Mesothelial cell of epicardium (in vitro differentiated cells): ENCODE results near the gene NR2C1. TPM values are rescaled to one million over a fixed set of nuclear protein-coding genes. Genes with fewer than 3 reads are reported as not detected.
"Not testable (repeated sequence)": the region's sequence is repeated elsewhere in the genome, so short reads cannot be mapped to it uniquely, and the experiment has no call there.

Experiments used
- DNase-seq, 2 experiments: peaks; one replicate each; pipeline ENCODE4 v3.0.0; 2021; ENCODE audit warnings: low spot score in 2 of 2; ENCODE audit not compliant: unreplicated experiment in 2 of 2
- H3K27ac Mint-ChIP-seq: 2 replicates; pipeline ENCODE4 v1.8.0; 2021; ENCODE audit warnings: mixed read lengths
- H3K27me3 Mint-ChIP-seq: 2 replicates; pipeline ENCODE4 v1.8.0; 2021; ENCODE audit warnings: low read depth, mixed read lengths
- H3K36me3 Mint-ChIP-seq: 2 replicates; pipeline ENCODE4 v1.8.0; 2021; ENCODE audit warnings: mixed read lengths
- H3K4me1 Mint-ChIP-seq: 2 replicates; pipeline ENCODE4 v1.8.0; 2021; ENCODE audit warnings: mixed read lengths
- H3K4me3 Mint-ChIP-seq: 2 replicates; pipeline ENCODE4 v1.8.0; 2021; ENCODE audit warnings: mild to moderate bottlenecking, moderate library complexity, mixed read lengths
- H3K9me3 Mint-ChIP-seq: 2 replicates; pipeline ENCODE4 v1.8.0; 2021; ENCODE audit warnings: mixed read lengths
- CTCF ChIP-seq: fragments of 200-600 bp; sonication (generic); IDR thresholded peaks from one replicate; pipeline ENCODE4 v1.5.0; 2021; ENCODE audit warnings: antibody characterized with exemption; ENCODE audit not compliant: unreplicated experiment
- total RNA-seq: library from RNA; stranded (reverse); gene quantifications from 3 replicates; pipeline ENCODE4 v1.2.1, GENCODE V29; 2021

Gene NR2C1
- total RNA-seq, 1 donor from 2014 or later: 52.4 TPM

DNA sequence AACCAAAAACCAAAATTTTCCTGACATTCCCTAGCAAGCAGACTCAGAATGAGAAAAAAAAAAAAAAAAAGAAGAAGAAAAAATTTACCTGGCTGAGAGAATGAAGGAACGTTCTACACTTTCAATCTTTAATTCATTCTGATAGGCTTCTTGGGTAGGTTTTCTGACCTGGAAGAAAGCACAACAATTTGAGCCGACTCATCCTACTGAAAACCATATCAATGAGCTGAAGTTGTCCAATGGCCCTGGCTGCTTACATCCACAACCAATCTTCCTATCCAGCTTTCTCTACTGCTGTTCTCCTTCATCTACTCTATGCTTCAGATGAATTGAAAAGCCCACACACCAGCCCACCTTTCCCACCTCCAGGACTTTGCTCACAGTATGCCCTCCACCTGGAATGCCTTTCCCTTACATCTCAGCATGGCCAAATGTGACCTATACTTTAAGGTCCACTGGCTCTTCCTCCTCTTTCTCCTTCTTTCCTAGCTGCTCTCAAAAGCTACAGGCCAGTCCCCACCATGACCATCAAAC lies 31.6 kb upstream of the NR2C1 start:
- Mint-ChIP-seq H3K9me3 (no peaks in the 10 kb centered on the region), H3K4me1 (no peaks in the 10 kb centered on the region), H3K36me3 (peaks cover 34% of the 10 kb centered on the region), H3K27ac (no peak overlapping the region), H3K27me3 (no peaks in the 10 kb centered on the region), H3K4me3 (no peak overlapping the region)
- no peak for DNase-seq
- no peak for TF ChIP-seq CTCF

GRCh38 chr12:95102916-95103671 lies 29.7 kb upstream of the NR2C1 start:
- TF ChIP-seq CTCF: no peak
- H3K4me3 Mint-ChIP-seq: no peak overlapping the region
- DNase-seq: no peak
- no peaks in the 10 kb centered on the region for H3K9me3 Mint-ChIP-seq
- H3K27me3 Mint-ChIP-seq: no peaks in the 10 kb centered on the region
- peaks cover 30% of the 10 kb centered on the region for H3K36me3 Mint-ChIP-seq
- peaks cover 5% of the 10 kb centered on the region for H3K4me1 Mint-ChIP-seq
- no peak overlapping the region for H3K27ac Mint-ChIP-seq

DNA sequence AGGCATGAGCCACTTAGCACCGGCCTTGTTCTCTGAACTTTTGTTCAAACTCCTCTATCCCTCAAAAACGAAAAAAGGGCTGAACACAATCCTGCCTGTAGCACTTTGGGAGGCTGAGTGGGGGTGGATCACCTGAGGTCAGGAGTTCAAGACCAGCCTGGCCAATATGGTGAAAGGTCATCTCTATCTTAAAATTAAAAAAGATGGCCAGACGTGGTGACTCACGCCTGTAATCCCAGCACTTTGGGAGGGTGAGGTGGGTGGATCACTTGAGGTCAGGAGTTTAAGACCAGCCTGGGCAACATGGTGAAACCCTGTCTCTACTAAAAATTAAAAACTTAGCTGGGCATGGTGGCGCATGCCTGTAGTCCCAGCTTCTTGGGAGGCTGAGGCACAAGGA lies 28.5 kb upstream of the NR2C1 start:
- H3K9me3 Mint-ChIP-seq, H3K4me1 Mint-ChIP-seq, H3K27ac Mint-ChIP-seq, H3K4me3 Mint-ChIP-seq, DNase-seq, H3K27me3 Mint-ChIP-seq: not testable (repeated sequence)
- H3K36me3 Mint-ChIP-seq: peaks cover 27% of the 10 kb centered on the region

- no peaks in the 10 kb centered on the region for H3K9me3 Mint-ChIP-seq
- no peak overlapping the region for H3K4me3 Mint-ChIP-seq
- H3K36me3 Mint-ChIP-seq: peaks cover 24% of the 10 kb centered on the region
- peaks cover 11% of the 10 kb centered on the region for H3K4me1 Mint-ChIP-seq
- TF ChIP-seq CTCF: no peak
- H3K27me3 Mint-ChIP-seq: no peaks in the 10 kb centered on the region
- DNase-seq: no peak
- H3K27ac Mint-ChIP-seq: no peak overlapping the region
Measured at GRCh38 chr12:95100264-95101190, 27.1 kb upstream of the NR2C1 start.

DNA sequence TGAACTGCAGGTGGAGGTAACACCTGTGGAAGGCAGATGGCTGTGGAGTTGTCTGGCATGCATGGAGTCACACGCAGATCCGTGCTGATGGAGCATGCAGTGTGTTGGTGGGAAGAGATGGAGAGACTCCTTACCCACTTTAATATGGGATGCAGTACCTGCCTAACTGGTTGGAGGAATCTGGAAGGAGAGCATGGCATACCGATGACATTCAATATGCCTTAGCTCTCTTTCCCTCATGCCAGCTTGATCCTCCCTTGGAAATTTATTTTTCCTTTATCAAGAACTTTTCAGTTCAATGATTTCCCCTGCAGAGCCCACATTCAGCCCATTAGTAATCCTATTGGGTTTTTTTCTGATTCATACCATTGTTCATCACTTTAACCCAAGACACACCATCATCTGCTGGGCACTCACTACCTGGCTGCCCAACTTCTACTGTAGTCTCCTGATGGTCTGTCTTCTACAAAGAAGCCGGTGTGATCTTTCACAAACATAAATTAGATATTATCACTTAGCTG lies 25.9 kb upstream of the NR2C1 start:
- Mint-ChIP-seq H3K27me3 (no peaks in the 10 kb centered on the region), H3K36me3 (peaks cover 16% of the 10 kb centered on the region), H3K9me3 (no peaks in the 10 kb centered on the region), H3K4me3 (no peak overlapping the region), H3K4me1 (peaks cover 11% of the 10 kb centered on the region), H3K27ac (no peak overlapping the region)
- no peak for TF ChIP-seq CTCF
- DNase-seq: no peak
